PFSK-1 (cell line): ENCODE measurements around the gene CYTH3.

Experiments used
- FOXP2 ChIP-seq: optimal IDR thresholded peaks from 2 replicates; pipeline ENCODE3; 2011; ENCODE audit warnings: borderline replicate concordance, control low read depth, inconsistent platforms; ENCODE audit not compliant: insufficient read depth; ENCODE audit errors: extremely low read length, extremely low read depth
- POLR2AphosphoS5 ChIP-seq: IDR thresholded peaks from 2 replicates; pipeline ENCODE4 v1.6.1; 2012; ENCODE audit warnings: low read depth, mild to moderate bottlenecking, control low read depth, low read length, moderate library complexity
- REST ChIP-seq, 2 experiments: IDR thresholded peaks; 2 replicates each; pipeline versions ENCODE4 v1.6.1 to v1.8.0; 2011 to 2012; ENCODE audit warnings: low read depth in 2 of 2, low read length in 2 of 2, control low read depth in 1 of 2, inconsistent platforms in 1 of 2, mild to moderate bottlenecking in 1 of 2, moderate library complexity in 1 of 2; ENCODE audit not compliant: insufficient read depth in 1 of 2
- SIN3A ChIP-seq: IDR thresholded peaks from 2 replicates; pipeline ENCODE4 v1.6.1; 2012; ENCODE audit warnings: mild to moderate bottlenecking, low read length, moderate library complexity, borderline replicate concordance; ENCODE audit not compliant: insufficient read depth
- TAF1 ChIP-seq: IDR thresholded peaks from 2 replicates; pipeline ENCODE4 v1.6.1; 2012; ENCODE audit warnings: low read length, control low read depth, borderline replicate concordance; ENCODE audit not compliant: insufficient read depth

Gene CYTH3

GRCh38 chr7:6203381-6203780 lies 69.0 kb downstream of the CYTH3 start:
- TF ChIP-seq TAF1 (no peak), POLR2AphosphoS5 (no peak), FOXP2 (no peak), REST (IDR thresholded peaks at IDR 0.05; ENCODE audit: insufficient read depth in 1 of 2, low read depth in 2 of 2, low read length in 2 of 2) (no peak), SIN3A (no peak)

GRCh38 chr7:6202117-6202516 lies 70.3 kb downstream of the CYTH3 start:
- no peak for TF ChIP-seq SIN3A
- TF ChIP-seq FOXP2: no peak
- no peak for TF ChIP-seq REST (IDR thresholded peaks at IDR 0.05; ENCODE audit: insufficient read depth in 1 of 2, low read depth in 2 of 2, low read length in 2 of 2)
- no peak for TF ChIP-seq POLR2AphosphoS5
- TF ChIP-seq TAF1: no peak

GRCh38 chr7:6200971-6201370 lies 71.5 kb downstream of the CYTH3 start:
- TF ChIP-seq FOXP2 (no peak), REST (IDR thresholded peaks at IDR 0.05; ENCODE audit: insufficient read depth in 1 of 2, low read depth in 2 of 2, low read length in 2 of 2) (no peak), TAF1 (no peak)

GRCh38 chr7:6198689-6199595 lies 73.5 kb downstream of the CYTH3 start:
- no peak for TF ChIP-seq REST (IDR thresholded peaks at IDR 0.05; ENCODE audit: insufficient read depth in 1 of 2, low read depth in 2 of 2, low read length in 2 of 2)
- no peak for TF ChIP-seq SIN3A
- no peak for TF ChIP-seq TAF1
- no peak for TF ChIP-seq POLR2AphosphoS5
- no peak for TF ChIP-seq FOXP2
